Neural progenitor cell (in vitro differentiated cells): ENCODE results near the gene LGR4. TPM values are rescaled to one million over a fixed set of nuclear protein-coding genes. Genes with fewer than 3 reads are reported as not detected.

Source experiments
- DNase-seq: peaks from one replicate; pipeline ENCODE4 v3.0.0-alpha.2; 2016; ENCODE audit warnings: low spot score
- H2AFZ ChIP-seq: fragments of 200-600 bp; sonication (generic); replicated peaks from 2 replicates; pipeline ENCODE4 v1.6.1; 2016; ENCODE audit warnings: antibody characterized with exemption
- H3F3A ChIP-seq: fragments of 200-600 bp; sonication (generic); 2 replicates; pipeline ENCODE4 v1.6.1; 2016; ENCODE audit warnings: antibody characterized with exemption, low read depth
- H3K27ac ChIP-seq: fragments of 200-600 bp; sonication (generic); 2 replicates; pipeline ENCODE4 v1.5.1; 2016; ENCODE audit warnings: mild to moderate bottlenecking
- H3K27me3 ChIP-seq: fragments of 200-600 bp; sonication (generic); 2 replicates; pipeline ENCODE4 v1.6.1; 2016; ENCODE audit warnings: mild to moderate bottlenecking, moderate library complexity
- H3K36me3 ChIP-seq: fragments of 200-600 bp; sonication (generic); 2 replicates; pipeline ENCODE4 v1.5.1; 2016
- H3K4me1 ChIP-seq: fragments of 200-600 bp; sonication (generic); 2 replicates; pipeline ENCODE4 v1.6.1; 2016; ENCODE audit warnings: mixed run types
- H3K4me2 ChIP-seq: fragments of 200-600 bp; sonication (generic); 2 replicates; pipeline ENCODE4 v1.6.1; 2016
- H3K4me3 ChIP-seq: fragments of 200-600 bp; sonication (generic); 2 replicates; pipeline ENCODE4 v1.5.1; 2016
- H3K79me2 ChIP-seq: fragments of 200-600 bp; sonication (generic); 2 replicates; pipeline ENCODE4 v1.6.1; 2016; ENCODE audit warnings: low read depth
- H3K9ac ChIP-seq: fragments of 200-600 bp; sonication (generic); 2 replicates; pipeline ENCODE4 v1.6.1; 2016
- H3K9me3 ChIP-seq: fragments of 200-600 bp; sonication (generic); 2 replicates; pipeline ENCODE4 v1.5.1; 2016; ENCODE audit warnings: low read depth
- H4K20me1 ChIP-seq: fragments of 200-600 bp; sonication (generic); 2 replicates; pipeline ENCODE4 v1.6.1; 2016; ENCODE audit warnings: low read depth
- H3K27ac Mint-ChIP-seq: 3 replicates; pipeline ENCODE4 v1.8.0; 2021; ENCODE audit warnings: mixed read lengths
- H3K27me3 Mint-ChIP-seq: 2 replicates; pipeline ENCODE4 v1.8.0; 2022; ENCODE audit warnings: low read depth, mild to moderate bottlenecking, inconsistent platforms, moderate library complexity, mixed read lengths; ENCODE audit not compliant: insufficient read depth
- H3K36me3 Mint-ChIP-seq: 3 replicates; pipeline ENCODE4 v1.8.0; 2021; ENCODE audit warnings: mixed read lengths
- H3K4me1 Mint-ChIP-seq: 3 replicates; pipeline ENCODE4 v1.8.0; 2021; ENCODE audit warnings: mixed read lengths
- H3K4me3 Mint-ChIP-seq: 3 replicates; pipeline ENCODE4 v1.8.0; 2021; ENCODE audit warnings: mild to moderate bottlenecking, moderate library complexity, mixed read lengths
- H3K9me3 Mint-ChIP-seq: 3 replicates; pipeline ENCODE4 v1.8.0; 2020; ENCODE audit warnings: mixed read lengths
- CTCF ChIP-seq: fragments of 200-600 bp; sonication (generic); IDR thresholded peaks from 2 replicates; pipeline ENCODE4 v1.5.1; 2017; ENCODE audit warnings: antibody characterized with exemption, mild to moderate bottlenecking
- EZH2 ChIP-seq: fragments of 200-600 bp; sonication (generic); IDR thresholded peaks from 2 replicates; pipeline ENCODE4 v1.6.1; 2017; ENCODE audit warnings: antibody characterized with exemption, mild to moderate bottlenecking, moderate library complexity
- EZH2phosphoT487 ChIP-seq: fragments of 200-600 bp; sonication (generic); IDR thresholded peaks from 2 replicates; pipeline ENCODE4 v1.6.1; 2017; ENCODE audit warnings: antibody characterized with exemption
- total RNA-seq: library from RNA; depleted of rRNA; stranded (reverse); fragments of >200 nt; gene quantifications from 2 replicates; pipeline ENCODE4 v1.2.3, GENCODE V29; 2015; ENCODE audit warnings: low replicate concordance

The LGR4 gene
- total RNA-seq, 1 donor from 2014 or later: 274 TPM

GRCh38 chr11:27405134-27405533 lies 67.5 kb downstream of the LGR4 start:
- H3K36me3 ChIP-seq: peaks cover 10% of the 10 kb centered on the region
- Mint-ChIP-seq H3K4me3 (no peak overlapping the region), H3K27me3 (no peaks in the 10 kb centered on the region), H3K36me3 (peaks cover 2% of the 10 kb centered on the region), H3K9me3 (no peaks in the 10 kb centered on the region), H3K4me1 (no peaks in the 10 kb centered on the region), H3K27ac (no peak overlapping the region)
- no peak overlapping the region for H3K4me3 ChIP-seq
- no peaks in the 10 kb centered on the region for H3K27me3 ChIP-seq
- no peak for DNase-seq
- H4K20me1 ChIP-seq: peaks cover 71% of the 10 kb centered on the region
- peak overlapping the region; percentile 1 for H3K4me2 ChIP-seq
- no peak for TF ChIP-seq CTCF
- TF ChIP-seq EZH2phosphoT487: no peak
- TF ChIP-seq EZH2: no peak
- H3K27ac ChIP-seq: no peak overlapping the region
- H3K79me2 ChIP-seq: peaks cover 100% of the 10 kb centered on the region
- peaks cover 45% of the 10 kb centered on the region for H3K4me1 ChIP-seq
- H2AFZ ChIP-seq: no peak overlapping the region
- H3K9ac ChIP-seq: no peak overlapping the region
- no peaks in the 10 kb centered on the region for H3K9me3 ChIP-seq
- H3F3A ChIP-seq: peaks cover 46% of the 10 kb centered on the region

GRCh38 chr11:27404427-27404826 lies 68.2 kb downstream of the LGR4 start:
- Histone ChIP-seq H3K27me3 (no peaks in the 10 kb centered on the region), H3K27ac (peak overlapping the region; percentile 51), H4K20me1 (peaks cover 71% of the 10 kb centered on the region), H3K4me1 (peaks cover 52% of the 10 kb centered on the region), H3F3A (peaks cover 48% of the 10 kb centered on the region), H3K9me3 (no peaks in the 10 kb centered on the region), H3K4me3 (no peak overlapping the region), H3K36me3 (peaks cover 10% of the 10 kb centered on the region), H3K9ac (no peak overlapping the region), H3K79me2 (peaks cover 100% of the 10 kb centered on the region), H2AFZ (no peak overlapping the region), H3K4me2 (peak overlapping the region; percentile 1)
- DNase-seq: no peak
- Mint-ChIP-seq H3K36me3 (peaks cover 2% of the 10 kb centered on the region), H3K4me3 (no peak overlapping the region), H3K4me1 (no peaks in the 10 kb centered on the region), H3K27me3 (no peaks in the 10 kb centered on the region), H3K27ac (no peak overlapping the region), H3K9me3 (no peaks in the 10 kb centered on the region)
- TF ChIP-seq CTCF (no peak), EZH2 (no peak), EZH2phosphoT487 (no peak)

GRCh38 chr11:27403195-27403594 lies 69.4 kb downstream of the LGR4 start:
- H2AFZ ChIP-seq: no peak overlapping the region
- H3K4me2 ChIP-seq: no peak overlapping the region
- H3K9me3 Mint-ChIP-seq: no peaks in the 10 kb centered on the region
- no peak overlapping the region for H3K4me3 ChIP-seq
- no peak for TF ChIP-seq CTCF
- no peak for TF ChIP-seq EZH2
- no peak for TF ChIP-seq EZH2phosphoT487
- no peak for DNase-seq
- H3K4me1 ChIP-seq: peaks cover 65% of the 10 kb centered on the region
- H3K27me3 Mint-ChIP-seq: no peaks in the 10 kb centered on the region
- peaks cover 6% of the 10 kb centered on the region for H3K4me1 Mint-ChIP-seq
- no peaks in the 10 kb centered on the region for H3K9me3 ChIP-seq
- peak overlapping the region; percentile 16 for H3K27ac ChIP-seq
- peaks cover 10% of the 10 kb centered on the region for H3K36me3 ChIP-seq
- no peaks in the 10 kb centered on the region for H3K27me3 ChIP-seq
- H3K4me3 Mint-ChIP-seq: no peak overlapping the region
- peaks cover 52% of the 10 kb centered on the region for H3F3A ChIP-seq
- H3K79me2 ChIP-seq: peaks cover 100% of the 10 kb centered on the region
- no peak overlapping the region for H3K27ac Mint-ChIP-seq
- peaks cover 74% of the 10 kb centered on the region for H4K20me1 ChIP-seq
- peaks cover 2% of the 10 kb centered on the region for H3K36me3 Mint-ChIP-seq
- H3K9ac ChIP-seq: no peak overlapping the region
